ENCODE data around the gene VSIG8. TPM values are rescaled to one million over a fixed set of nuclear protein-coding genes. Genes with fewer than 3 reads are reported as not detected.

VSIG8 gene
- total and polyA plus RNA-seq, 4 donors, result 0.21 to 0.56 TPM; not detected in 2

GRCh38 chr1:159848326-159848725, 14.1 kb downstream of the VSIG8 start:
- DNase-seq, result no peak
- WGBS, 2 donors, result 47 to 49% methylated on average over 3 of the region's 3 CpGs

GRCh38 chr1:159847231-159847630, 15.2 kb downstream of the VSIG8 start:
- ATAC-seq (ENCODE audit: low FRiP score) (no peak), DNase-seq (no peak)
- Histone ChIP-seq H3K27me3 (ENCODE audit: control insufficient read depth in 1 of 2, insufficient read depth in 2 of 2, low read length in 1 of 2) (no peaks in the 10 kb centered on the region), H3K4me1 (ENCODE audit: control insufficient read depth in 1 of 2, insufficient read depth in 2 of 2, low read length in 2 of 2) (no peaks in the 10 kb centered on the region), H3K27ac (ENCODE audit: low read depth in 1 of 2, low read length in 2 of 2) (no peak overlapping the region), H3K4me3 (ENCODE audit: low read length in 2 of 2) (no peak overlapping the region), H3K36me3 (ENCODE audit: control insufficient read depth in 1 of 2, insufficient read depth in 2 of 2, low read length in 1 of 2) (no peaks in the 10 kb centered on the region), H3K9me3 (ENCODE audit: control insufficient read depth, low read length) (no peaks in the 10 kb centered on the region)
- 62 to 69% methylated on average over 4 of the region's 4 CpGs for WGBS, 2 donors
- intact Hi-C loops (cut with DNase I), result no loop called here

More at GRCh38 chr1:159848326-159848725, 14.1 kb downstream of the VSIG8 start:
- no peaks in the 10 kb centered on the region for H3K27me3 ChIP-seq (ENCODE audit: control insufficient read depth in 1 of 2, insufficient read depth in 2 of 2, low read length in 1 of 2)
- intact Hi-C loops (cut with DNase I), result no loop called here
- H3K27ac ChIP-seq (ENCODE audit: low read depth in 1 of 2, low read length in 2 of 2), result no peak overlapping the region
- no peaks in the 10 kb centered on the region for H3K4me1 ChIP-seq (ENCODE audit: control insufficient read depth in 1 of 2, insufficient read depth in 2 of 2, low read length in 2 of 2)
- no peak overlapping the region for H3K4me3 ChIP-seq (ENCODE audit: low read length in 2 of 2)
- no peak for ATAC-seq (ENCODE audit: low FRiP score)
- no peaks in the 10 kb centered on the region for H3K36me3 ChIP-seq (ENCODE audit: control insufficient read depth in 1 of 2, insufficient read depth in 2 of 2, low read length in 1 of 2)
- no peaks in the 10 kb centered on the region for H3K9me3 ChIP-seq (ENCODE audit: control insufficient read depth, low read length)

GRCh38 chr1:159845751-159846629, 16.5 kb downstream of the VSIG8 start:
- H3K4me3 ChIP-seq (ENCODE audit: low read length in 2 of 2), result no peak overlapping the region
- intact Hi-C loops (cut with DNase I), result no loop called here
- no peaks in the 10 kb centered on the region for H3K27me3 ChIP-seq (ENCODE audit: control insufficient read depth in 1 of 2, insufficient read depth in 2 of 2, low read length in 1 of 2)
- H3K9me3 ChIP-seq (ENCODE audit: control insufficient read depth, low read length), result no peaks in the 10 kb centered on the region
- no peak overlapping the region for H3K27ac ChIP-seq (ENCODE audit: low read depth in 1 of 2, low read length in 2 of 2)
- 85 to 89% methylated on average over 13 of the region's 13 CpGs for WGBS, 2 donors
- DNase-seq (no peak), ATAC-seq (ENCODE audit: low FRiP score) (no peak)
- H3K36me3 ChIP-seq (ENCODE audit: control insufficient read depth in 1 of 2, insufficient read depth in 2 of 2, low read length in 1 of 2), result peaks cover 0 to under 1% of the 10 kb centered on the region in 2 donors
- H3K4me1 ChIP-seq (ENCODE audit: control insufficient read depth in 1 of 2, insufficient read depth in 2 of 2, low read length in 2 of 2), result no peaks in the 10 kb centered on the region

GRCh38 chr1:159843459-159843858, 19.0 kb downstream of the VSIG8 start:
- WGBS, 2 donors, result 76 to 78% methylated on average over 4 of the region's 4 CpGs
- no peak for ATAC-seq (ENCODE audit: low FRiP score)
- intact Hi-C loops (cut with DNase I), result no loop called here

GRCh38 chr1:159841749-159842148, 20.7 kb downstream of the VSIG8 start:
- H3K4me1 ChIP-seq (ENCODE audit: control insufficient read depth in 1 of 2, insufficient read depth in 2 of 2, low read length in 2 of 2), result no peaks in the 10 kb centered on the region
- intact Hi-C loops (cut with DNase I), result no loop called here
- H3K27ac ChIP-seq (ENCODE audit: low read depth in 1 of 2, low read length in 2 of 2), result no peak overlapping the region
- no peak for DNase-seq
- H3K4me3 ChIP-seq (ENCODE audit: low read length in 2 of 2), result no peak overlapping the region
- peaks cover 0 to 5% of the 10 kb centered on the region in 2 donors for H3K36me3 ChIP-seq (ENCODE audit: control insufficient read depth in 1 of 2, insufficient read depth in 2 of 2, low read length in 1 of 2)
- H3K27me3 ChIP-seq (ENCODE audit: control insufficient read depth in 1 of 2, insufficient read depth in 2 of 2, low read length in 1 of 2), result no peaks in the 10 kb centered on the region
- H3K9me3 ChIP-seq (ENCODE audit: control insufficient read depth, low read length), result no peaks in the 10 kb centered on the region
- no peak for ATAC-seq (ENCODE audit: low FRiP score)
- WGBS, 2 donors, result 92 to 93% methylated on average over 2 of the region's 2 CpGs

More at GRCh38 chr1:159843459-159843858, 19.0 kb downstream of the VSIG8 start:
- DNase-seq, result no peak
- H3K27ac ChIP-seq (ENCODE audit: low read depth in 1 of 2, low read length in 2 of 2), result no peak overlapping the region
- peaks cover 0 to 5% of the 10 kb centered on the region in 2 donors for H3K36me3 ChIP-seq (ENCODE audit: control insufficient read depth in 1 of 2, insufficient read depth in 2 of 2, low read length in 1 of 2)
- no peaks in the 10 kb centered on the region for H3K4me1 ChIP-seq (ENCODE audit: control insufficient read depth in 1 of 2, insufficient read depth in 2 of 2, low read length in 2 of 2)
- no peak overlapping the region for H3K4me3 ChIP-seq (ENCODE audit: low read length in 2 of 2)
- no peaks in the 10 kb centered on the region for H3K9me3 ChIP-seq (ENCODE audit: control insufficient read depth, low read length)
- H3K27me3 ChIP-seq (ENCODE audit: control insufficient read depth in 1 of 2, insufficient read depth in 2 of 2, low read length in 1 of 2), result no peaks in the 10 kb centered on the region

- WGBS, 2 donors, result 93 to 94% methylated on average over 5 of the region's 5 CpGs
- Histone ChIP-seq H3K36me3 (ENCODE audit: control insufficient read depth in 1 of 2, insufficient read depth in 2 of 2, low read length in 1 of 2) (peaks cover 0 to 5% of the 10 kb centered on the region in 2 donors), H3K4me1 (ENCODE audit: control insufficient read depth in 1 of 2, insufficient read depth in 2 of 2, low read length in 2 of 2) (no peaks in the 10 kb centered on the region), H3K27me3 (ENCODE audit: control insufficient read depth in 1 of 2, insufficient read depth in 2 of 2, low read length in 1 of 2) (no peaks in the 10 kb centered on the region), H3K9me3 (ENCODE audit: control insufficient read depth, low read length) (no peaks in the 10 kb centered on the region), H3K4me3 (ENCODE audit: low read length in 2 of 2) (no peak overlapping the region), H3K27ac (ENCODE audit: low read depth in 1 of 2, low read length in 2 of 2) (no peak overlapping the region)
- DNase-seq (no peak), ATAC-seq (ENCODE audit: low FRiP score) (no peak)
- intact Hi-C loops (cut with DNase I), result no loop called here
These were observed 23.2 kb downstream of the VSIG8 start for GRCh38 chr1:159839116-159839849.

GRCh38 chr1:159838715-159839114, 23.7 kb downstream of the VSIG8 start:
- Histone ChIP-seq H3K4me3 (ENCODE audit: low read length in 2 of 2) (no peak overlapping the region), H3K4me1 (ENCODE audit: control insufficient read depth in 1 of 2, insufficient read depth in 2 of 2, low read length in 2 of 2) (no peaks in the 10 kb centered on the region), H3K27ac (ENCODE audit: low read depth in 1 of 2, low read length in 2 of 2) (no peak overlapping the region), H3K9me3 (ENCODE audit: control insufficient read depth, low read length) (no peaks in the 10 kb centered on the region), H3K36me3 (ENCODE audit: control insufficient read depth in 1 of 2, insufficient read depth in 2 of 2, low read length in 1 of 2) (peaks cover 0 to 6% of the 10 kb centered on the region in 2 donors), H3K27me3 (ENCODE audit: control insufficient read depth in 1 of 2, insufficient read depth in 2 of 2, low read length in 1 of 2) (no peaks in the 10 kb centered on the region)
- intact Hi-C loops (cut with DNase I), result no loop called here
- no peak for ATAC-seq (ENCODE audit: low FRiP score)
- WGBS, 2 donors, result 94 to 97% methylated on average over 1 of the region's 1 CpG
- DNase-seq, result no peak

GRCh38 chr1:159835862-159836525, 26.5 kb downstream of the VSIG8 start:
- peaks cover 0 to 6% of the 10 kb centered on the region in 2 donors for H3K36me3 ChIP-seq (ENCODE audit: control insufficient read depth in 1 of 2, insufficient read depth in 2 of 2, low read length in 1 of 2)
- ATAC-seq (ENCODE audit: low FRiP score), result no peak

More at GRCh38 chr1:159835862-159836525, 26.5 kb downstream of the VSIG8 start:
- Histone ChIP-seq H3K4me3 (ENCODE audit: low read length in 2 of 2) (no peak overlapping the region), H3K4me1 (ENCODE audit: control insufficient read depth in 1 of 2, insufficient read depth in 2 of 2, low read length in 2 of 2) (no peaks in the 10 kb centered on the region), H3K9me3 (ENCODE audit: control insufficient read depth, low read length) (no peaks in the 10 kb centered on the region), H3K27ac (ENCODE audit: low read depth in 1 of 2, low read length in 2 of 2) (no peak overlapping the region), H3K27me3 (ENCODE audit: control insufficient read depth in 1 of 2, insufficient read depth in 2 of 2, low read length in 1 of 2) (no peaks in the 10 kb centered on the region)
- DNase-seq, result no peak
- intact Hi-C loops (cut with DNase I), result no loop called here
- 89 to 90% methylated on average over 8 of the region's 8 CpGs for WGBS, 2 donors

Measured in aorta (tissue), 5 donors.